Keratinocyte (primary cell): Measurements from ENCODE around the gene ZBED4. TPM values are rescaled to one million over a fixed set of nuclear protein-coding genes. Genes with fewer than 3 reads are reported as not detected.

Experiments used
- DNase-seq: peaks from one replicate; pipeline ENCODE4 v3.0.0-alpha.2; 2011; ENCODE audit warnings: low read depth, missing footprints, low spot score
- FAIRE-seq: peaks from 2 replicates; lab custom pipeline; 2011; peaks lifted over from hg19 to GRCh38; lab: Jason Lieb, UNC
- H2AFZ ChIP-seq: 2 replicates; pipeline ENCODE4 v1.6.0; 2012; ENCODE audit warnings: low read length, control low read depth, inconsistent platforms; ENCODE audit not compliant: control insufficient read depth
- H3K27ac ChIP-seq: 2 replicates; pipeline ENCODE4 v1.5.1; 2011; ENCODE audit warnings: low read length; ENCODE audit not compliant: control insufficient read depth, insufficient read depth
- H3K27me3 ChIP-seq: 3 replicates; pipeline ENCODE4 v1.6.0; 2011; ENCODE audit warnings: low read length; ENCODE audit not compliant: control insufficient read depth, insufficient read depth; ENCODE audit errors: extremely low read depth
- H3K36me3 ChIP-seq, 2 experiments: 2 replicates in 1 of 2; 3 replicates in 1 of 2; pipeline ENCODE4 v1.5.1; 2011; ENCODE audit warnings: low read length in 2 of 2, mild to moderate bottlenecking in 1 of 2; ENCODE audit not compliant: control insufficient read depth in 2 of 2, insufficient read depth in 2 of 2; ENCODE audit errors: extremely low read depth in 1 of 2
- H3K4me1 ChIP-seq: 3 replicates; pipeline ENCODE4 v1.5.1; 2011; ENCODE audit warnings: low read length; ENCODE audit not compliant: control insufficient read depth, insufficient read depth; ENCODE audit errors: extremely low read depth
- H3K4me2 ChIP-seq: 3 replicates; pipeline ENCODE4 v1.6.0; 2011; ENCODE audit warnings: low read depth, low read length; ENCODE audit not compliant: control insufficient read depth, insufficient read depth; ENCODE audit errors: extremely low read depth
- H3K4me3 ChIP-seq, 3 experiments: fragments of 200-600 bp in 1 of 3; sonication (generic) in 1 of 3; 2 replicates in 2 of 3; 3 replicates in 1 of 3; pipeline ENCODE4 v1.5.1; 2011 to 2016; ENCODE audit warnings: low read length in 3 of 3, mild to moderate bottlenecking in 3 of 3, control low read depth in 2 of 3, inconsistent platforms in 1 of 3, low read depth in 1 of 3, mixed read lengths in 1 of 3, mixed run types in 1 of 3, moderate library complexity in 1 of 3; ENCODE audit not compliant: control insufficient read depth in 2 of 3, insufficient read depth in 2 of 3; ENCODE audit errors: extremely low read depth in 1 of 3
- H3K79me2 ChIP-seq: 2 replicates; pipeline ENCODE4 v1.6.0; 2012; ENCODE audit warnings: low read length; ENCODE audit not compliant: control insufficient read depth, insufficient read depth
- H3K9ac ChIP-seq: 3 replicates; pipeline ENCODE4 v1.6.0; 2011; ENCODE audit warnings: low read length; ENCODE audit not compliant: control insufficient read depth, insufficient read depth; ENCODE audit errors: extremely low read depth
- H3K9me1 ChIP-seq: 3 replicates; pipeline ENCODE4 v1.6.0; 2011; ENCODE audit warnings: low read length; ENCODE audit not compliant: control insufficient read depth, insufficient read depth; ENCODE audit errors: extremely low read depth
- H3K9me3 ChIP-seq: 2 replicates; pipeline ENCODE4 v1.5.1; 2012; ENCODE audit warnings: low read depth, low read length; ENCODE audit not compliant: control insufficient read depth
- H4K20me1 ChIP-seq: 3 replicates; pipeline ENCODE4 v1.6.0; 2011; ENCODE audit warnings: low read length; ENCODE audit not compliant: control insufficient read depth, insufficient read depth; ENCODE audit errors: extremely low read depth
- CTCF ChIP-seq, 3 experiments: IDR thresholded peaks in 1 of 3; conservative IDR thresholded peaks in 1 of 3; optimal IDR thresholded peaks in 1 of 3; 2 replicates in 2 of 3; 3 replicates in 1 of 3; pipeline versions ENCODE3 to v1.5.1; 2011; ENCODE audit warnings: low read length in 3 of 3, mild to moderate bottlenecking in 3 of 3, moderate library complexity in 2 of 3, control low read depth in 1 of 3, inconsistent platforms in 1 of 3; ENCODE audit not compliant: insufficient read depth in 2 of 3; ENCODE audit errors: extremely low read depth in 1 of 3
- EZH2 ChIP-seq: IDR thresholded peaks from one replicate; pipeline ENCODE4 v1.6.1; 2012; ENCODE audit warnings: inconsistent platforms, mild to moderate bottlenecking, low read length, moderate library complexity
- dilution Hi-C: fragments of 300-500 bp; cut with MboI; formaldehyde crosslinking; loops from one replicate; pipeline ENCODE4 v1.7.0; 2020; ENCODE audit warnings: low sequenced_read_pairs; ENCODE audit not compliant: extremely low pct_ligation_motif_present
- polyA plus RNA-seq, 5 experiments: library from polyadenylated mRNA; depleted of rRNA in 3 of 5; stranded (reverse) in 3 of 5; stranded (forward) in 1 of 5; unstranded in 1 of 5; fragments of >200 nt; gene quantifications; 1 replicate in 1 of 5; 2 replicates in 3 of 5; 3 replicates in 1 of 5; pipeline versions ENCODE4 v1.2.1 to v1.2.3, GENCODE V29; 2011 to 2012; ENCODE audit warnings: missing spikeins in 2 of 5, low read depth in 1 of 5, low replicate concordance in 1 of 5

The ZBED4 gene
- polyA plus RNA-seq, 1 donor (not counting 4 experiments of a cell fraction or from before 2014, with no cell fraction given), result 7.1 TPM

DNA sequence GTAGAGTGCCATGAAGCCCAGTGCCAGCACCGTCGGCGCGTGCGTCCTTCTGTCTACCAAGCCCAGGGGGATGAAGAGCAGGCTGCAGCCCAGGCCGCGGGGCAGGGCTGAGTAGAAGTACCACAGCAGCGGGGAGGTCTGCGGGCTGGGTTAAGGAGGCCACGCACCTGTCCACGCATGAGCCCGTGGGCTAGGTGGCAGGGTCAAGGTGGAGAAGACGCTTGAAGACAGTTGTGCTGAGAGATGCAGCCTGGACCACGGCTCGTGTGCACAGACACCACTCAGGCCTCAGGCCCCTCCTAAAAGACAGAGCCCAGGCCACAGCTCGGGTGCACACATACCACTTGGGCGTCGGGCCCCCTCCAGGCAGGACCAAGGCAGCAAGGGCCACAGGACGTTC is 54.2 kb downstream of the ZBED4 start:
- peaks cover 3% of the 10 kb centered on the region for H3K79me2 ChIP-seq
- DNase-seq (no peak), FAIRE-seq (no peak)
- H3K4me3 ChIP-seq, result no peak overlapping the region
- H3K9ac ChIP-seq, result no peak overlapping the region
- H3K36me3 ChIP-seq, result peaks cover 5 to 7% of the 10 kb centered on the region in 2 experiments
- H3K4me1 ChIP-seq, result no peaks in the 10 kb centered on the region
- no peak overlapping the region for H3K27ac ChIP-seq
- no peaks in the 10 kb centered on the region for H3K9me3 ChIP-seq
- TF ChIP-seq CTCF (optimal IDR thresholded peaks at IDR 0.05 in 1 of 3, IDR thresholded peaks at IDR 0.05 in 1 of 3, conservative IDR thresholded peaks at IDR 0.05 in 1 of 3; ENCODE audit: extremely low read depth in 1 of 3, insufficient read depth in 2 of 3, low read length in 3 of 3) (no peak), EZH2 (no peak)
- H3K4me2 ChIP-seq, result no peak overlapping the region
- H4K20me1 ChIP-seq, result no peaks in the 10 kb centered on the region
- no peaks in the 10 kb centered on the region for H3K27me3 ChIP-seq
- no peaks in the 10 kb centered on the region for H3K9me1 ChIP-seq
- dilution Hi-C loops, result no loop called here
- no peak overlapping the region for H2AFZ ChIP-seq

- FAIRE-seq (no peak), DNase-seq (no peak)
- Histone ChIP-seq H4K20me1 (no peaks in the 10 kb centered on the region), H3K36me3 (peaks cover 5 to 13% of the 10 kb centered on the region in 2 experiments), H3K27ac (no peak overlapping the region), H3K4me1 (no peaks in the 10 kb centered on the region), H3K4me2 (no peak overlapping the region), H3K9me1 (no peaks in the 10 kb centered on the region), H3K4me3 (no peak overlapping the region), H3K9me3 (no peaks in the 10 kb centered on the region), H2AFZ (no peak overlapping the region), H3K9ac (no peak overlapping the region), H3K79me2 (peaks cover 3% of the 10 kb centered on the region), H3K27me3 (no peaks in the 10 kb centered on the region)
- TF ChIP-seq EZH2 (no peak), CTCF (optimal IDR thresholded peaks at IDR 0.05 in 1 of 3, IDR thresholded peaks at IDR 0.05 in 1 of 3, conservative IDR thresholded peaks at IDR 0.05 in 1 of 3; ENCODE audit: extremely low read depth in 1 of 3, insufficient read depth in 2 of 3, low read length in 3 of 3) (no peak)
- dilution Hi-C loops, result no loop called here
These were observed 56.0 kb downstream of the ZBED4 start for GRCh38 chr22:49909476-49910205.
